NAMALWA (cell line): Measurements from ENCODE around the gene MUS81.
"Not testable (repeated sequence)": the region's sequence is repeated elsewhere in the genome, so short reads cannot be mapped to it uniquely, and the experiment has no call there.

Experiments
- DNase-seq: peaks from one replicate; pipeline ENCODE4 v3.0.0-alpha.2; 2015; ENCODE audit warnings: low spot score

MUS81 gene, protein sequence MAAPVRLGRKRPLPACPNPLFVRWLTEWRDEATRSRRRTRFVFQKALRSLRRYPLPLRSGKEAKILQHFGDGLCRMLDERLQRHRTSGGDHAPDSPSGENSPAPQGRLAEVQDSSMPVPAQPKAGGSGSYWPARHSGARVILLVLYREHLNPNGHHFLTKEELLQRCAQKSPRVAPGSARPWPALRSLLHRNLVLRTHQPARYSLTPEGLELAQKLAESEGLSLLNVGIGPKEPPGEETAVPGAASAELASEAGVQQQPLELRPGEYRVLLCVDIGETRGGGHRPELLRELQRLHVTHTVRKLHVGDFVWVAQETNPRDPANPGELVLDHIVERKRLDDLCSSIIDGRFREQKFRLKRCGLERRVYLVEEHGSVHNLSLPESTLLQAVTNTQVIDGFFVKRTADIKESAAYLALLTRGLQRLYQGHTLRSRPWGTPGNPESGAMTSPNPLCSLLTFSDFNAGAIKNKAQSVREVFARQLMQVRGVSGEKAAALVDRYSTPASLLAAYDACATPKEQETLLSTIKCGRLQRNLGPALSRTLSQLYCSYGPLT

DNA sequence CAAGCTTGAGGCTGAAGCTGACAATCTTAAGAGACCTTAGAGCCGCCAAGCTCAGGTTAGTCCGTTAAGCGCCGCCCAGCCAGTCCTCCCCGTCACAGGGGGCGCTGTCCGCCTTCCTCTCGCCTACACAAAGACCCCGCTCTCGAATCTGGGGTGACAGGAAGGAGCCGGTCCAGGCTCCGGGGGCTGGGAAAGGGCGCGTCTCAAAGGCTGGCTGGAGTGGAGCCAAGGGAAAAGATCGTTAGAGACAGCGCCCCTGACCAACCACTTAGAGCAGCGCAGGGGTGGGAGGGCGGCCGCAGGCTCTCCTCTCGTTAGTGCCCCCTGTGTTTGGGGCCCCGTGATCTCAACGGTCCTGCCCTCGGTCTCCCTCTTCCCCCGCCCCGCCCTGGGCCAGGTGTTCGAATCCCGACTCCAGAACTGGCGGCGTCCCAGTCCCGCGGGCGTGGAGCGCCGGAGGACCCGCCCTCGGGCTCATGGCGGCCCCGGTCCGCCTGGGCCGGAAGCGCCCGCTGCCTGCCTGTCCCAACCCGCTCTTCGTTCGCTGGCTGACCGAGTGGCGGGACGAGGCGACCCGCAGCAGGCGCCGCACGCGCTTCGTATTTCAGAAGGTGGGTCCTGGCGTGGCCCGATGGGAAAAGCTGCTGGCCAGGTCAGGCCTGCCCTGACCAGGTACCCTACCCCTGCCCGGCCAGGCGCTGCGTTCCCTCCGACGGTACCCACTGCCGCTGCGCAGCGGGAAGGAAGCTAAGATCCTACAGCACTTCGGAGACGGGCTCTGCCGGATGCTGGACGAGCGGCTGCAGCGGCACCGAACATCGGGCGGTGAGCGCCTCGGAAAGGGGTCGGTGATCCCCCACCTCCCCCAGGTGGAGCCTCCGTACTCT is at the start of gene MUS81:
MUS81 (plus strand) TSS at position 156 of the 887 bp plus-strand sequence; CDS start at position 477, 321 bp downstream.
- DNase-seq, result peak; percentile 97

DNA sequence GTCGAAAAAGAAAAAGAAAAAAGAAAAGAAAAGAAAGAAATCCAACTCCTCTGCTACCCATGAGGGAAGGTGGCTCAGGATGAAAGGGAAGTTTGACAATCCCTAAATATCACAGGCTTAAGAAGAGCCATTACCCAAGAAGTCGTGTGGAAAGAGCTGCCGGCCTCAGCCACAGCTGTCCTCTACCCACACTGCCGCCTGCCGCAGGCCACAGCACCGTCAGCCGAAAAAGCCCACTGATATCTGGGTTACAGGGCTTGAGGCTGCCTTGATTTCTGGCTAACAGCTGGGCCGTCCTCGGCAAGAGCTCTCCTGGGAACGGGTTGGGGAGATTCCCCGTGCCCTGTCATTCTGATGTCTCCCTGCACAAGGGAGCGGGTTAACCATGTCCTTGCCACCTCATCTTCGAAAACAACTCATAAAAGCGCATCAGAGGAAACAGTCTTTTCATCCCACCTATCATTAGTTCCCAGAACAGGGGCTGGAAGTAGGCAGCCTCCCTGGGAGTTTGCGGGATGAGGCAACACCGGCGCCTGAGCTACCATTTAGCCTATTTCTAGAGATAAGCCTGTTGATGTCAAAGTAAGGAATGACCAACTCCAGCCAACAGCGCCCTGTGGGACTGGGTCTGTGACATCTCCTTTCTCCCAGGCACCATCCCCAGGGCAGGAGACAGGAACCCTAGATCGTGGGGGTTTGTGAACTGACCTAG is 48.3 kb upstream of the MUS81 start:
- DNase-seq, result no peak

DNA sequence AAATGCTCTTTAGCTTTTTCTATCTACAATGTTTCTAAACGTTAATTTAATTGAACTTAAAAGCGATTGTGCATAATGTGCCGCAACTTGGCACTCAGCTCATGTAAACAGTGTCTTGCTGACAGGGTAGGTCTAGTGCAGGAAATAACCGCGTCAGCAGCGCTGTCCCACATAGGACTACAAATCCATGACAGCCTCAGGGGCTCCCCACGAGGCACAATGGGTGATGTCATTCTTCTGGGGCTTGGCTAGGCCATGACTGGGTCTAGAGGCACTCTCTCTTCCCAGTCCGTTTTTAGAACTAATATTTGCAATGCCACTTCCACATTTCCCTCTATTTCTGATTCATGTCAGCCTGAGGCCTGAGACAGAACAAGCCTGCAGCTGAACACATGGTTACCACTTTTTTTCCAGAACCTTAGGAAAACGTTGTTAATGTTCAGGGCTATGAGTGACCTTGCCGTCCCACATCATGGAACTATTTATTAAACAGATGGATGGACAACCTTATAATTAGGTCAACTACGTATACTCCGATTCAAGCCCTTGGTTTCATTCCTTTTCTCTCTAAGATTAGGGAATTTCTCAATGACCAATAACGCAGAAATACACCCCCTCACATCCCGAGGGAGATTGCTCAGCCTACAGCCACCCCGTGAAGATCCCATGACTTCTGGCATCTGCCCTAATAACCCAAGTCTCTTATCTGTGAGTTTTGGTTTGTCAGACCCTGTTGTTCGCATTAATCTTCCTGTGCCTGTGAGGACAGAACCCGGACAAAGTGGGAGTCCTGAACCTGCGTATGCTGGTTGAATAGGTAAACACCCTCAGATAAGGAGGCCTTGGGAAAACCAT is 45.9 kb upstream of the MUS81 start:
- DNase-seq, result no peak

DNA sequence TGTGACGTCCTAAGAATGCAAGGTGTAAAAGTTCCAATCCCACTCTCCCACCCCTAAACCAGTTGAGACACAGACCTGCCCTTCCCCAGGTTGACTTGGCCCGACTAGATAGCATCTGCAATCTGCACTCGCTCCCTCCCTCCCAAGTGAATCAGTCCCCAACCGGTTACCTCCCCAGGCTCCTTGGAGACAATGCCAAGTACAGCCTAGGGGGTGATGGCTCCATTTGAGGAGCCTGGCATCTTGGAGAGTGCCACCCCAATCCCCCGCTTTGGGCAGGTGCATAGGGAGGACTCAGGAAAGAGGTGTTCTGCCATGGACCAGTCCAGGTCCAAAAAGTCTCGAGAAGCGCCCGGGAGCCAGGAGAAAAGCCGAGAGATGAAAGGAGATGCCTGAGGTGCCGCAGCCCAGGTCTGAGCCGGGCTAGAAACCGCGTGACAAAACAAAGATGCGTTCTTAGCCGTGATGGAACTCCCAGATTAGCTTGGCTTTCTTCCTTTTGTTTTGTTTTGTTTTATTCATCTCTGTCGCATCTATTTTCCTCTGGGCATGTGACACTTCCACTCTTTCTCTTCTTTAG is 45.2 kb upstream of the MUS81 start:
- no peak for DNase-seq

DNA sequence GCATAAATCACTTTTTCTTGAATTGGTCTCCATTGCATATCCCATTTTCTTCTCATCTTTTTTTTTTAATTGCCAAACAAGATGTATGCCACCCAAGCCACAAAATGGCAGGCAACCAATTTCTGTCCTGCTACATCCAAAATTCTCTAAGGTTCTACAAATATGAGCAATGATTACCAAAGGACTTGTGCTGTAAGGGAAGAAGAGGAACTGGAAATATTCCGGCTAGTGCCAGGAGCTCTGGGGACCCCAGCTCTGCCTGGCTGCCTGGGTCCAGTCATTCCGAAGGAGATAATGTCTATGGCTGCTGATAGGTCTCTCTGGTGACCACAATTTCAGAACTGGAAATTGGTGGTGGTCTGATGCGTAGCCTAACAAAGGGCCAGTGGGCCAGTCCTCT is 43.5 kb upstream of the MUS81 start:
- DNase-seq, result no peak

DNA sequence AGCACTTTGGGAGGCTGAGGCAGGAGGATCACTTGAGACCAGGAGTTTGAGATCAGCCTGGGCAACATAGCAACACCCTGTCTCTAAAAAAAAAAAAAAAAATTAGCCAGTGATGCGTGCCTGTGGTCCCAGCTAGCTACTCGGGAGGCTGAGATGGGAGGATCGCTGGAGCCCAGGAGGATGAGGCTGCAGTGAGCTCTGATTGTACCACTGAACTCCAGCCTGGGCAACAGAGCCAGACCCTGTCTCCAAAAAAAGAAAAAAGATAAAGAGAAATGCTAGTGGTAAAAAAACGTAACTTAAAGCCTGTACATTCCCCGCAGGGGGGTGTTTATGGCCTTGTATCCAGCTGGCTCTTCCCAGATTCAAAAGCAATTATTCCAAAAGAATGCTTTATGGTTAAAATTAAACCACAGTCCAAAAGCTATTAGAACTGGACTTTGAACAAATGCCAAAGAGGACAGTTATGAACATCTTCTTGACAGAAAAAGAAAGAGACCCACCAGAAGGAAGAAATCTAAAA is 42.9 kb upstream of the MUS81 start:
- no peak for DNase-seq

DNA sequence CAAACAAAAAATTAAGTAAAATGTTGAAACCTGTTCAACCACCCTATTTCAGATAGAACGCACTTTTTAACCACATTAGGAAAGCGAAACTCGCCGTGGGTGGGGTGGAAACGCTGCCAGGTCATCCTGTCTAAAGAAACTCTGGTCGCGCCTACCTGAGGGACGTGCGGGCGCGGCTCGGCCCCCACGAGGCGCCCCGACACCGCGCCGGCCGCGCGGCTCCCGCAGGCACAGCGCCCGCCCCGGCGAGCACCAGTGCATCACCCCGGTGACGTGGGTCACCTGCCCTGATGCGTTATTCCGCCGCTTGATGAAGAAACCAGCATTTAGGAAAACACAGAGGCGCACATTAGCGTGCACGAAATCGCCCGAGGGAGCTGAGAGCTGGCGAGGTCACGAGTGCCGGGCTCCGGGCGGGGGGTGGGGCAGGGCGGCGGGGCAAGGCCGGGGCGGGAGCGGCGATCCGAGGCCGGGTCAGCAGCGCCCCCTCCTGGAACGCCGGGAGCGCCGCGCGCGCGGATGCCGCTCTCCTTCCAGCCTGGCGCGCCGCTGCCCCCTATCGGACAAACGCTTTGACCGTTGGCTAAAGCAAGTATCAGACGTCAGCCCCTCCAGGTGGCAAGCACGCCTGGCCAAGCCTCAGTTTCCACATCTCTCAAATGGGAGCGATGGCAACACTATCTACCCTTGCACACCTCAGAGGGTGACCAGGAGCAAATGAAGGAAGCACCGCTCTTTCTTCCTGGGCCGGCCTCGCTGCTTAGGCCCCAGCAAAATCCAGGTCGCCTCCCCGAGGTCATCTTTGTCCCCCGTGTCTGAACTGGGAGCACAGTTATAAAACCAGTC is 42.2 kb upstream of the MUS81 start:
- DNase-seq, result peak; percentile 91

DNA sequence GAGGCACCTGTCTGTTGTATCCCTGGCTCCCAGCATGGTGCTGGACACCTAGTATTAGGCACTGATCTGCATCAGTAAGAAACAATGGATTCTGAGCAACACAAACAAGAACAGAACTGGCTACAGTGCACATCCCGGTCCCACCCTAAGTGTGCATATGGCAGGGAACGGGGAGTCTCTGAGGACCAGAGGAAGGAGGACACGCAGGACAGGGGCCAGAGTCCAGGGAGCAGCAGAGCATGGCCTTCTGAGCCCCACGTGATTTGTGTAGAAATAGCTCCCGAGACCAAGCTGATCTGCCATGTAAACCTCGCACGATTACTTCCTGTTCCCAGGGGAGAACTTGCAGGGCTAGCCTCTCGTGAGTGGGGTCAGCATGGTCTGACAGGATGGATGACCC is 39.1 kb upstream of the MUS81 start:
- no peak for DNase-seq

DNA sequence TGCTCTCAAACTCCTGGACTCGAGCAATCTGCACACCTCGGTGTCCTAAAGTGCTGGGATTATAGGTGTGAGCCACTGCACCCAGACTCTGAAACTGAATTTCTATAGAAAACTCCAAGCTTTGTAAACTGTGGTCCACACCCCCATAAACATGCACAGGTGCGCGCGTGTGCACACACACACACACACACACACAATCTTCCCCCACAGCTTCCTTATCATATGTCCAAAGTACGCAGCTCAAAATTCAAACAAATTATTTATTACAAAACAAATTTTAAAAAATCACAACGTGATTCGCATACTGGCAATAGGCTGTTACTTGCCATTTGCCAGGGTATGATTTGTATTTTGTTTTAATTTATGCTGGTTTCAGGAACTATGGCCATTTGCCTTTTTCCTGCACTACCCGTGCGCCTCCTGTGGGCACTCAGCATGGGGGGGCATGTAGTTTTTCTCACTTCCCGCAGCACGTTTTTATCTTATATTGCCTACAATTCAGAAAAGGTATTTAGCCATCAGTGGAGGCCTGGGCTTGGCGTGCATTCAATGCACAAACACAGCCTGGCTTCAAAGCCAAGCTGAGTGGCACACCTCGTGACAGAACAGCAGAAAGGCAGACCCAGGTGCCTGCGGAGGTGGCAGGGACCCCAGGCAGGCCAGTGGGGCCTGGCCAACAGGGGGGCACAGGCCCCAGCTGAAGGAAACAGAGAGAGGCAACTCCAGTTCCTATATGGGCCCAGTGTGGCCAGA is 37.3 kb upstream of the MUS81 start:
- no peak for DNase-seq

DNA sequence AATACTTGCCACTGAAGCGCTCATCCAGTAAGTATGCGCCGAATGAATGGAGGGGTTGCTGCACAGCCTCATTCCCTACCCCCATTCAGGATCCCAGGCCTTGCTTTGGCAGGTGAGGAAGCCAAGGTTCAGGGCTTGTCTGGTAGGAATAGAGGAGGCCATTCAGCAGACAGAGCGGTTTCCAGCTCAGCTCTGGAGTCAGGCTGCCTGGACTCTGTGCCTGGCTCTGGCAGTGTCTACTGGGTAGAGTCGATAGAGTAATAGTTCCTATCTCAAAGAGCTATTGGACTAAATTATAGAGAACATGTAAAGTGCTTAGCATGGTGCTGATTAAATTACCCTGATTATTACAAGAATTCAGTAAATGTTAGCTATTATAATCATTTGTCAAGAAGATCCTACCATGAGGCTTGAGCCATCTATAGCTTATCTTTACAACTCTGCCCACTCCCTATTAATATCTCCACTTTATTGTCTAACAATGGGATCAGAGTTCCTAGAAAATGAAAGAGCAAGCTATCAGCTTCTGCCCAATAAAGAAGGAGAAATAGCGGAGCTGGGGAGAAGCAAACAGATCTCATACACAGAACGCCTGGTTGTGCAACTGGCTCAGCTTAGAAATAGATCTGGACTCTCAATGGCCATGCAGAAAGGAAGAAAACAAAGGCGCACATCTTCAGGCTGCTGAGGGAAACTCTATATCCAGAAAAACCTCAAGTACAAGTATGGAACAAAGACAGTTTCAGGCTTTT is 33.1 kb upstream of the MUS81 start:
- no peak for DNase-seq

DNA sequence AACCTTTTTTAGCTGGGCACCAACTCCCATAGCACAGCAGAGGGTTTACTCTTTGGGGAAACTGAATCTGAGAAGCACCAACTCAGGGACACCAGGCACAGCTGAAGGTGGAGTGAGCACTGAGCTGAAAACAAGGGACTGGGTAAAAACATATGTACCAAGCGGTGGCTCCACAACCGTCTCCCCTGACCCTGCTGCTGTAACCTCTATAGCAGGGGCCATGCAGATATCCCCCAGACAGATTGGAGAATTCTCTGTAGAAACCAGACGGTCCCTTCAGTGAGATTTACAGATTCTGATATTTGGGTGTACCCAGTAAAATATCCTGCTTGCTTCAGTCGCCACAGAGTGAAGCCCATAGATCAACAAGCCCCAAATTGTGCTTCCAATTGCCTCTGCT is 30.8 kb upstream of the MUS81 start:
- no peak for DNase-seq

DNA sequence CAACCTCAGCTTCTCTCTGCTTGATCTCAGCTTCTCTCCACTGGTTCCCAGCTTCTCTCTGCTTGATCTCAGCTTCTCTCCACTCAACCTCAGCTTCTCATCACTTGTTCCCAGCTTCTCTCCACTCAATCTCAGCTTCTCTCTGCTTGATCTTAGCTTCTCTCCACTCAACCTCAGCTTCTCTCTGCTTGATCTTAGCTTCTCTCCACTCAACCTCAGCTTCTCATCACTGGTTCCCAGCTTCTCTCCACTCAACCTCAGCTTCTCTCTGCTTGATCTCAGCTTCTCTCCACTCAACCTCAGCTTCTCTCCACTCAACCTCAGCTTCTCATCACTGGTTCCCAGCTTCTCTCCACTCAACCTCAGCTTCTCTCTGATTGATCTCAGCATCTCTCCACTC is 28.0 kb upstream of the MUS81 start:
- not testable (repeated sequence) for DNase-seq

DNA sequence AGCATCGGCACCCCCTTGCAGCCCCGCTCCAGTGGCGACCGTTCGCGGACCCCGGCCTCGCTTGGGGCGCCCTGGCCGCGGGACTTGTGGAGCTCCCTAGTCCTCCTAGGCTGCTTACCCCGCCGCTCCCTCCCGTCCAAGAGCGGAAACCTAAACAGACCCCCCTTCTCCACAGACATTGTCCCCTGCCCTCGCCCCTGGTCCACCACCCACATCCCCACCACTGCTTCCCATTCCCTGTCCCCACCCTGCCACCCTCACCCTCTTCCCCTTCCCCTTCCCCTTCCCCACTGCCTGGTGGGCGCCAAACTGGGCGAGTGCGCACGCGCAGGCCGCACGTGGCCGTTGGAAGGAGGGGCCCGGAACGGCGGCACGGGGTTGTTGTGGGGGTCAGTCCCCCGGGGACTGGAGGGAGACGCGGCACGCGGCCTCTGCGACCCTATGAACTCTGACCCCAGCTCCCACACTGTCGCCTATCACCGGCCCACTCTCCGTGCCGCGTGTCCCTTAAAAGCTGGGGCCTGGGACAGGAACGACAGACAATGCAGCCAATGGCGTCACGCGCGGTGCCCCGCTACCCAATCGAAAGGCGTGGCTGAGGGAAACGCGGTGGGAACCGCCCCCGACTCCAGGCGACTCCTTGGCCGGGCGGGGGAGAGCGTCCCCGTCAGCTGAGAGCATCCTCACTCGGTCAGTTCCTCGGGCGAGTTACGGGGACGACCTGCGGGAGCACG is 26.8 kb upstream of the MUS81 start, which contains the start of gene SNX32:
SNX32 (plus strand) TSS at position 667 of the 734 bp plus-strand sequence. CDS start 103 bp downstream, outside the sequence.
- DNase-seq, result peak; percentile 95

DNA sequence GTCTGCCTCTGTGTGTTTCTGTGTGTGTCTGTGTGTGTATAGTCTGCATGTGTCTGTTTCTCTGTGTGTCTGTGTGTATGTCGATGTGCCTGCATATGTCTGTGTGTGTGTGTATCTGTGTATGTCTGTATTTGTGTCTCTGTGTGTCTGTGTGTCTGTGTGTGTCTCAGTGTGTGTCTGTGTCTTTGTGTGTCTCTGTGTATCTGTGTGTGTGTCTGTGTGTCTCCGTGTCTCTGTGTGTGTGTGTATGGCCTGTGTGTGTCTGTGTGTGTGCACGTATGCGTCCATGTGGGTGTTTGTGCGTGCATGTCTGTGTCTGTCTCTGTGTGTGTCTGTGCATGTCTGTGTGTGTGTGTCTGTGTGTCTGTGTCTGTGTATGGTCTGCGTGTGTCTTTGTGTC is 26.0 kb upstream of the MUS81 start:
- no peak for DNase-seq

DNA sequence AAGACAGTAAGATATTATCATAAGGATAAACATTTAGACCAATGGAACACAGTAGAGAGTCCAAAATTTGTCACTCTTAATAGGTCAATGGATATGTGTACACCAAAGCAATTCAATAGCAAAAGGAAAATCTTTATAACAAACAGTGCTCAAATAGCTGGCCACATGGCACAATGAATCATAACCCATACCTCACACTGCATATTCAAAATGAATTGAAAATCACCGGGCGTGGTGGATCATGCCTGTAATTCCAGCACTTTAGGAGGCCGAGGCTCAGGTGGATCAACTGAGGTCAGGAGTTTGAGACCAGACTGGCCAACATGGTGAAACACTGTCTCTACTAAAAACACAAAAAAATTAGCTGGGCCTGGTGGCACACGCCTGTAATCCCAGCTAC is 18.1 kb upstream of the MUS81 start:
- DNase-seq, result no peak

DNA sequence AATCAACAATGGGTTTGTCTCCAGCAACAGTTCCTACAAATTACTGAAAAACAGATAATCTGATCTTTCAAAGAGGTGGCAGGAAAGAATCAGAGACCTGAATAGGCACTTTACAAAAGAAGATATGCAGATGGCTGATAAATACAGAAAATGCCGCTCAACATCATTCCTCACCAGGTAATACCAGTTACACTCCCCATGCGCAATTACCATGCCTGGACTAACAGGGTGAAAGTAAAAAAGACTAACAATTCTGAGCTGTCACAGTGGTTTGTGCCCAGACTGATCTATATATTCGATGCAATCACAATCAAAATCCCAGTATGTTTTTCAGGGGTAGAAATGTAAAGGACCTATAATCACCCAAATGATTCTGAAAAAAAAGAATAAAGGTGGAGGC is 16.4 kb upstream of the MUS81 start:
- DNase-seq, result no peak

DNA sequence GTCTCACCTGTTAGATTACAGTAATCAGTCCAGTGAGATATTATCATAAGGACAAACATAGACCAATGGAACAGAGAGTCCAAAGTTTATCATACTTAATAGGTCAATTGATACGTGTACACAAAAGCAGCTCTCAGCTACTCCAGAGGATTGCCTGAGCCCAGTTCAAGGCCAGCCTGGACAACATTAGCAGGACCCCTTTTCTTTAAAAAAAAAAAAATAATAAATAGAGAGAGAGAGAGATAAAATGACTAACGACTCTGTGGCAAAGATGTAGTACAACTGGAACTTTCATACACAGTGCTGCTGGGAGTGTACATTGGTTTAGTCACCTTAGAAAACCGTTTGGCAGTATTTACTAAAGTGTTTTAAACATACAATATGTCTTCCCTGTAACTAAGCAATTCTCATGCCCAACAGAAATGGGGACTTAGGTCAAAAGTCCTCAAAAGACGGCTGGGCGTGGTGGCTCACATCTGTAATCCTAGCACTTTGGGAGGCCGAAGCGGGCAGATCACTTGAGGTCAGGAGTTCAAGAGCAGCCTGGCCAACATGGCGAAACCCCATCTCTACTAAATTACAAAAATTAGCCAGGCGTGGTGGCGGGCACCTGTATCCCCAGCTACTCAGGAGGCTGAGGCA is 15.9 kb upstream of the MUS81 start:
- DNase-seq, result no peak
